ENCODE results near the gene PSAP.
"Not testable (repeated sequence)": the region's sequence is repeated elsewhere in the genome, so short reads cannot be mapped to it uniquely, and the experiment has no call there.

Gene PSAP

GRCh38 chr10:71873582-71874211, 22.6 kb upstream of the PSAP start:
- no peak for DNase-seq

GRCh38 chr10:71869601-71870000, 18.6 kb upstream of the PSAP start:
- DNase-seq: not testable (repeated sequence)

GRCh38 chr10:71868192-71868697, 17.2 kb upstream of the PSAP start:
- no peak for DNase-seq

GRCh38 chr10:71865561-71866041, 14.6 kb upstream of the PSAP start:
- no peak for DNase-seq

GRCh38 chr10:71864911-71865361, 13.9 kb upstream of the PSAP start:
- DNase-seq: no peak

- DNase-seq: no peak
These were observed 12.2 kb upstream of the PSAP start for GRCh38 chr10:71863203-71863602.

- DNase-seq: peak; percentile 27 to 40
These were observed 9.4 kb upstream of the PSAP start for GRCh38 chr10:71860243-71861029.

- no peak for DNase-seq
These were observed 7.2 kb upstream of the PSAP start for GRCh38 chr10:71857934-71858890.

GRCh38 chr10:71856619-71857018, 5.6 kb upstream of the PSAP start:
- DNase-seq: no peak

- no peak for DNase-seq
These were observed 3.0 kb upstream of the PSAP start for GRCh38 chr10:71854031-71854430.

GRCh38 chr10:71852355-71852937, 1.4 kb upstream of the PSAP start:
- no peak for DNase-seq

- DNase-seq: not testable (repeated sequence)
These were observed 529 bp upstream of the PSAP start for GRCh38 chr10:71851465-71852095.

GRCh38 chr10:71850021-71850742, 869 bp downstream of the PSAP start:
- DNase-seq: no peak

GRCh38 chr10:71849461-71849908, 1.6 kb downstream of the PSAP start:
- DNase-seq: no peak

- DNase-seq: no peak
These were observed 2.5 kb downstream of the PSAP start for GRCh38 chr10:71848325-71849275.

GRCh38 chr10:71847418-71847817, 3.6 kb downstream of the PSAP start:
- DNase-seq: no peak

GRCh38 chr10:71846816-71847215, 4.2 kb downstream of the PSAP start:
- DNase-seq: no peak

- no peak for DNase-seq
These were observed 5.3 kb downstream of the PSAP start for GRCh38 chr10:71845410-71846405.

GRCh38 chr10:71844695-71845094, 6.4 kb downstream of the PSAP start:
- DNase-seq: no peak
